ENCODE results near the gene PVRIG. TPM values are rescaled to one million over a fixed set of nuclear protein-coding genes. Genes with fewer than 3 reads are reported as not detected.
"Not testable (repeated sequence)": the region's sequence is repeated elsewhere in the genome, so short reads cannot be mapped to it uniquely, and the experiment has no call there.

Gene PVRIG
- total RNA-seq, 1 experiment from 2014 or later = 0.55 TPM

- H3K4me3 Mint-ChIP-seq = no peak overlapping the region
- ChIA-PET CTCF (interaction anchor here (1.8 kb wide), 1 partner anchor 90 kb away, joined by 3 read pairs; no protein-coding TSS in a partner anchor), POLR2A (no interaction called here)
- no peak overlapping the region for H3K27ac Mint-ChIP-seq
- TF ChIP-seq SOX15 (CRISPR knock-in tag; IDR thresholded peaks at IDR 0.05) (no peak), ZNF219 (CRISPR knock-in tag; IDR thresholded peaks at IDR 0.05; ENCODE audit: borderline replicate concordance) (no peak), ATF1 (CRISPR knock-in tag; IDR thresholded peaks at IDR 0.05) (no peak), ZBTB21 (CRISPR knock-in tag; IDR thresholded peaks at IDR 0.05; ENCODE audit: borderline replicate concordance) (no peak), NR2C2 (CRISPR knock-in tag; IDR thresholded peaks at IDR 0.05) (no peak), ZNF423 (CRISPR knock-in tag; IDR thresholded peaks at IDR 0.05) (no peak), ATF6 (CRISPR knock-in tag; IDR thresholded peaks at IDR 0.05) (no peak)
- no peaks in the 10 kb centered on the region for H3K9me3 Mint-ChIP-seq
- ATAC-seq (no peak), DNase-seq (ENCODE audit: low spot score) (no peak)
- H3K4me1 Mint-ChIP-seq = no peaks in the 10 kb centered on the region
- H3K27me3 Mint-ChIP-seq (ENCODE audit: low read depth) = no peaks in the 10 kb centered on the region
- H3K36me3 Mint-ChIP-seq = peaks cover 5% of the 10 kb centered on the region; the same call in 1 of the 2 replicates
These were observed 2.8 kb downstream of the PVRIG start for GRCh38 chr7:100222445-100223132.

- H3K36me3 Mint-ChIP-seq, H3K27ac Mint-ChIP-seq, H3K4me3 Mint-ChIP-seq: not testable (repeated sequence)
These were observed 3.7 kb downstream of the PVRIG start for GRCh38 chr7:100223376-100223927.

GRCh38 chr7:100224891-100225290 lies 5.1 kb downstream of the PVRIG start:
- ATAC-seq; H3K27me3 Mint-ChIP-seq (ENCODE audit: low read depth); H3K27ac Mint-ChIP-seq; CTCF ChIA-PET; H3K36me3 Mint-ChIP-seq; DNase-seq (ENCODE audit: low spot score); H3K9me3 Mint-ChIP-seq; H3K4me1 Mint-ChIP-seq; POLR2A ChIA-PET; H3K4me3 Mint-ChIP-seq: not testable (repeated sequence)

More at GRCh38 chr7:100223376-100223927, 3.7 kb downstream of the PVRIG start:
- H3K9me3 Mint-ChIP-seq; H3K4me1 Mint-ChIP-seq; DNase-seq (ENCODE audit: low spot score); POLR2A ChIA-PET; ATAC-seq; H3K27me3 Mint-ChIP-seq (ENCODE audit: low read depth): not testable (repeated sequence)
- CTCF ChIA-PET = interaction anchor here (0.7 to 1.8 kb wide), 2 partner anchors 91 to 969 kb away, joined by 3 read pairs; no protein-coding TSS in a partner anchor

GRCh38 chr7:100234660-100235317 lies 15.0 kb downstream of the PVRIG start:
- H3K36me3 Mint-ChIP-seq = peaks cover 12% of the 10 kb centered on the region
- H3K27ac Mint-ChIP-seq = 0 out of 2 replicates have a peak overlapping the region, but pooled peaks have one; percentile 68
- CTCF ChIA-PET = interaction anchor here (0.9 kb wide), 1 partner anchor 102 kb away, joined by 3 read pairs; no protein-coding TSS in a partner anchor
- H3K4me3 Mint-ChIP-seq; DNase-seq (ENCODE audit: low spot score); H3K9me3 Mint-ChIP-seq; ATAC-seq; H3K27me3 Mint-ChIP-seq (ENCODE audit: low read depth); H3K4me1 Mint-ChIP-seq; POLR2A ChIA-PET: not testable (repeated sequence)

- DNase-seq (ENCODE audit: low spot score); CTCF ChIA-PET; POLR2A ChIA-PET; H3K4me3 Mint-ChIP-seq; H3K36me3 Mint-ChIP-seq; H3K27ac Mint-ChIP-seq; H3K27me3 Mint-ChIP-seq (ENCODE audit: low read depth); ATAC-seq; H3K9me3 Mint-ChIP-seq: not testable (repeated sequence)
- H3K4me1 Mint-ChIP-seq = peaks cover 21% of the 10 kb centered on the region
These were observed 20.2 kb downstream of the PVRIG start for GRCh38 chr7:100239975-100240374.

- ATAC-seq; H3K9me3 Mint-ChIP-seq; H3K4me3 Mint-ChIP-seq; H3K36me3 Mint-ChIP-seq; H3K27me3 Mint-ChIP-seq (ENCODE audit: low read depth); DNase-seq (ENCODE audit: low spot score): not testable (repeated sequence)
- CTCF ChIA-PET = interaction anchor here (0.7 kb wide), 1 partner anchor 30 kb away, joined by 3 read pairs; no protein-coding TSS in a partner anchor
- Mint-ChIP-seq H3K27ac (peak overlapping the region; percentile 86), H3K4me1 (peaks cover 52% of the 10 kb centered on the region)
- POLR2A ChIA-PET = interaction anchor here (0.7 kb wide), 1 partner anchor 423 kb away, joined by 3 read pairs; no protein-coding TSS in a partner anchor
These were observed 23.6 kb downstream of the PVRIG start for GRCh38 chr7:100243385-100243784.

- Mint-ChIP-seq H3K27ac (peak overlapping the region; percentile 98), H3K4me1 (peaks cover 57% of the 10 kb centered on the region)
- H3K9me3 Mint-ChIP-seq; DNase-seq (ENCODE audit: low spot score); ATAC-seq; H3K4me3 Mint-ChIP-seq; CTCF ChIA-PET; H3K36me3 Mint-ChIP-seq; POLR2A ChIA-PET; H3K27me3 Mint-ChIP-seq (ENCODE audit: low read depth): not testable (repeated sequence)
These were observed 25.3 kb downstream of the PVRIG start for GRCh38 chr7:100244988-100245605.

- not testable (repeated sequence) for H3K27me3 Mint-ChIP-seq (ENCODE audit: low read depth); H3K9me3 Mint-ChIP-seq; DNase-seq (ENCODE audit: low spot score); H3K4me3 Mint-ChIP-seq; H3K36me3 Mint-ChIP-seq; ATAC-seq
- Mint-ChIP-seq H3K4me1 (peaks cover 57% of the 10 kb centered on the region), H3K27ac (peak overlapping the region; percentile 96)
- ChIA-PET POLR2A (interaction anchor here (0.7 kb wide), 1 partner anchor 235 kb away, joined by 4 read pairs; no protein-coding TSS in a partner anchor), CTCF (interaction anchor here (0.6 to 1.9 kb wide), 3 partner anchors 43 to 780 kb away, joined by 4 to 8 read pairs (median 7); no protein-coding TSS in a partner anchor)
These were observed 26.5 kb downstream of the PVRIG start for GRCh38 chr7:100246121-100246864.

GRCh38 chr7:100246865-100247137 lies 27.1 kb downstream of the PVRIG start:
- ATAC-seq; H3K4me3 Mint-ChIP-seq; H3K36me3 Mint-ChIP-seq; H3K9me3 Mint-ChIP-seq; DNase-seq (ENCODE audit: low spot score); H3K27me3 Mint-ChIP-seq (ENCODE audit: low read depth): not testable (repeated sequence)
- CTCF ChIA-PET = interaction anchor here (0.6 to 1.9 kb wide), 4 partner anchors 44 to 780 kb away, joined by 3 to 8 read pairs (median 6); partner anchors contain the start of gene GAL3ST4
- peak overlapping the region; percentile 96 for H3K27ac Mint-ChIP-seq
- POLR2A ChIA-PET = interaction anchor here (0.7 kb wide), 1 partner anchor 236 kb away, joined by 4 read pairs; no protein-coding TSS in a partner anchor
- H3K4me1 Mint-ChIP-seq = peaks cover 59% of the 10 kb centered on the region

All from WTC11 (cell line).